GM12801 (cell line): ENCODE results near the gene GHR.

Source experiments
- CTCF ChIP-seq: IDR thresholded peaks from one replicate; pipeline ENCODE4 v1.5.1; 2011; ENCODE audit warnings: control low read depth; ENCODE audit not compliant: insufficient read length; ENCODE audit errors: extremely low read depth

The GHR gene

DNA sequence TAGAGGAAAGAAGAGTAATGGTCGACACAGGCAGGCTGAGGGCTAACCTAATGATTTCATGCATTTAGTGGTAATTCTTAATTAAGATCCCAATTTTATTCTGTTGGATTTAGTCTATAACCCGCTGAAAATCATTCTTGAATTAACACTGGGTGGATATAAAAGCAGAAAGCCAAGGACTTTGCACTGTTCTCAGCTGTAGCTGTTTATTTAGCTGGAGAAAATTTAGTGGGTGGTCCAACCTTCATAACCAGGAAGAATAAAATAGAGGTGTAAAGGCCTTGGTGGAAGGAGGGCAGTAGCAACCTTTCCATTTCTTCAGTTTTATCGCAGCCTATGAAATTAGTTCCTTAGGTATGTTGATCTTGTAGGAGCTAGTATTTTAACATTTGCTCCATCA, 92.3 kb downstream of the GHR start:
- no peak for TF ChIP-seq CTCF

DNA sequence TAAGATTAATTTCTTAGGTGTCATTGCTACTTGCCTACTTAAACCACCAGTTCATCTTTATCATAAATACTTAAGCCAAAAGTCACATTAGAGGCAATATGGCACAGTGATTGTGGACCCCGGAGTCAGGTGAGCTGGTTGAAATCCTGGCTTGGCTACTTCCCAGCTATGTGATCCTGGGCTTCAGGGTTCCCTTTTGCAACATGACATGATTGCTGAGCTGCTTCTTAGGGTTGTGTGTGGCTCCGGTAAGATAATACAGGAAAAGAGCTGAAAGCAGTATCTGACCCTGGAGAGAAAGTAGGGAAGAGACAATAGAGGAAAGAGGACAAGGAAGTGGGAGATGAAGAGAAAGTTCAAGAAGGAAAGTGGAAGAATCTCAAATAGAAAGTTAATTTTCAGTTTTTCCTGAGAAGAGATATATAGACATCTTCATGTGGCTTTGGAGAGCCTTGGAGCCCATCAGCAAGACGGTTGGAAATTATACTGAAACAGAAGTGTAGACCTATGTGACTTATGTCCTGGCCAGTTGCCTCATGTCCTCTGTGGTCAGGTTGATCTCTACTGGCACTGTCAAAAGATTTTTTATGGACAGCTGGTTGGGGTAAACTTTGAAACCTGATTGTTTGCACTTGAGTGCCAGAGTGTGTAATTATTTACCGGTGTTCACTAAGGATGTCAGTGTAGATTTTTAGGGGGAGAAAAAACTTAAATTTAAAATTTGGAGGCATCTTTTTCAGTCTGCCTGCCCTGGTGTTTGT, 93.2 kb downstream of the GHR start:
- TF ChIP-seq CTCF = no peak

GRCh38 chr5:42517164-42517563, 93.9 kb downstream of the GHR start:
- no peak for TF ChIP-seq CTCF

GRCh38 chr5:42518595-42519221, 95.5 kb downstream of the GHR start:
- no peak for TF ChIP-seq CTCF

GRCh38 chr5:42520203-42520602, 97.0 kb downstream of the GHR start:
- TF ChIP-seq CTCF = no peak

DNA sequence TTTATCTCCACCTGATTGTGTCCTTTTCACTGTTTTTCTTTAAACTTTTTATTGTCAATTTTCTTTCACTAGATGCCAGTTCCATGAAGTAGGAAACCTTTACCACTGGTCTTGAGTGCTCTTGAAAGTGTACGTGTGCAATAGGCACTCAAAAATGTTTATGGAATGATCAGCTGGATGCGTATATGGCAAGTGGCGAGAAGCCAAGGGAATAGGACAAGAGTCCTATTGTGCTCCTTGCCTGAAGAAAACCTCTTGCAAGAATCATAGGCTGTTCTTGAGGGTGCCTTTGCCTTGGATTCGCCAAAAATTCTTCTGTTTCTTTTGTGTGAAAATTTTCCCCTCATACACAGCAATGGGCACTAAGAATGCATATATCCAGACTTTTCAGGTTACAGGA, 97.7 kb downstream of the GHR start:
- no peak for TF ChIP-seq CTCF

DNA sequence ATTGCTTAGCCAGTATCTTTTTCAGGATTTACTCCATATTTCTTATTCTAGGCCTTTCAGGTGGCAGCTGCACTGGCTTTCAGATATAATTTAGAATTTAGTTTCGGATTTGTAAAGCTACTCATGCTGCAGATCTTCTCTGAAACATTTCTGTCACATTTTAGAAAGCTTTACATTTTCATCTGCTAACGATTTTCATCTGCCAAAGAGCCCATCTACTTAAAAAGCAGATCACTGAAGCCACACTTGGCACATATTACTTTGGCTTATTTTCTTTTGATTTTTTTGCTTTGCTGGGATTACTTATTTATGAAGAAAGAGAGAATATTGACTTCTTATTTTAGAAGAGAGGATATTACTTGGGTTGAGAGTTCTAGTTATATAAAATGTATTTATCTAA, 98.2 kb downstream of the GHR start:
- no peak for TF ChIP-seq CTCF
